WERI-Rb-1 (cell line): Measurements from ENCODE around the gene KRCC1.

Experiments used
- DNase-seq: peaks from one replicate; pipeline ENCODE4 v3.0.0-alpha.2; 2020
- H3K27ac ChIP-seq: fragments of 250-450 bp; sonication (Bioruptor Pico); 2 replicates; pipeline ENCODE4 v1.5.1; 2020; ENCODE audit warnings: mild to moderate bottlenecking, moderate library complexity
- H3K27me3 ChIP-seq: fragments of 250-450 bp; sonication (Bioruptor Pico); 2 replicates; pipeline ENCODE4 v1.5.1; 2021; ENCODE audit warnings: mild to moderate bottlenecking, low read depth, moderate library complexity; ENCODE audit not compliant: insufficient read depth, severe bottlenecking
- H3K36me3 ChIP-seq: fragments of 250-450 bp; sonication (Bioruptor Pico); 2 replicates; pipeline ENCODE4 v1.5.1; 2020; ENCODE audit warnings: mild to moderate bottlenecking, moderate library complexity
- H3K4me3 ChIP-seq: 2 replicates; pipeline ENCODE4 v1.5.1; 2011; ENCODE audit warnings: low read depth, mild to moderate bottlenecking, control low read depth, low read length
- H3K9me3 ChIP-seq: fragments of 250-450 bp; sonication (Bioruptor Pico); 2 replicates; pipeline ENCODE4 v1.5.1; 2021; ENCODE audit warnings: mild to moderate bottlenecking, moderate library complexity; ENCODE audit not compliant: severe bottlenecking
- TF ChIP-seq, protein P1 (sequence below): IDR thresholded peaks from 2 replicates; pipeline ENCODE4 v1.5.1; 2011; ENCODE audit warnings: low read depth, mild to moderate bottlenecking, control low read depth, inconsistent platforms, low read length

KRCC1 gene

DNA sequence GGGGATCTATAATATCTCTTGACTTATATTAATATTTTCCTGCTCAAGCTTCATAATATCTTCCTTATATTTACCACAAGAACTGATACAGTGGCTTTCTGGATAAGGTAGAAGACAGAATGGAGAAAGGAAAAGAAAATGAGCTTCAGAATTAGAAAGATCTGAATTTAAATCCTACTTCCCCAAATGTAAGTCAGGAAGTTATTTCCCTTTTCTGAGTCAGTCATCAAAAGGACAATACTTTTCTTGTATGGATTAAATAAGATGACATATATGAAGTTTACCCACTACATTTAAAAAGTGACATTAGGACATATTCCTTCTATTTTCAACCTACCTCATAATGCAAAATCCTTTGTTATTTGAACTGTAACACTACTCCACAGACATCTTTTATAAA lies 19.0 kb downstream of the KRCC1 start:
- TF ChIP-seq, protein P1, sequence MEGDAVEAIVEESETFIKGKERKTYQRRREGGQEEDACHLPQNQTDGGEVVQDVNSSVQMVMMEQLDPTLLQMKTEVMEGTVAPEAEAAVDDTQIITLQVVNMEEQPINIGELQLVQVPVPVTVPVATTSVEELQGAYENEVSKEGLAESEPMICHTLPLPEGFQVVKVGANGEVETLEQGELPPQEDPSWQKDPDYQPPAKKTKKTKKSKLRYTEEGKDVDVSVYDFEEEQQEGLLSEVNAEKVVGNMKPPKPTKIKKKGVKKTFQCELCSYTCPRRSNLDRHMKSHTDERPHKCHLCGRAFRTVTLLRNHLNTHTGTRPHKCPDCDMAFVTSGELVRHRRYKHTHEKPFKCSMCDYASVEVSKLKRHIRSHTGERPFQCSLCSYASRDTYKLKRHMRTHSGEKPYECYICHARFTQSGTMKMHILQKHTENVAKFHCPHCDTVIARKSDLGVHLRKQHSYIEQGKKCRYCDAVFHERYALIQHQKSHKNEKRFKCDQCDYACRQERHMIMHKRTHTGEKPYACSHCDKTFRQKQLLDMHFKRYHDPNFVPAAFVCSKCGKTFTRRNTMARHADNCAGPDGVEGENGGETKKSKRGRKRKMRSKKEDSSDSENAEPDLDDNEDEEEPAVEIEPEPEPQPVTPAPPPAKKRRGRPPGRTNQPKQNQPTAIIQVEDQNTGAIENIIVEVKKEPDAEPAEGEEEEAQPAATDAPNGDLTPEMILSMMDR, result no peak
- DNase-seq, result no peak
- no peak overlapping the region for H3K27ac ChIP-seq
- H3K27me3 ChIP-seq, result no peaks in the 10 kb centered on the region
- H3K36me3 ChIP-seq, result no peaks in the 10 kb centered on the region
- no peak overlapping the region for H3K4me3 ChIP-seq
- no peaks in the 10 kb centered on the region for H3K9me3 ChIP-seq

DNA sequence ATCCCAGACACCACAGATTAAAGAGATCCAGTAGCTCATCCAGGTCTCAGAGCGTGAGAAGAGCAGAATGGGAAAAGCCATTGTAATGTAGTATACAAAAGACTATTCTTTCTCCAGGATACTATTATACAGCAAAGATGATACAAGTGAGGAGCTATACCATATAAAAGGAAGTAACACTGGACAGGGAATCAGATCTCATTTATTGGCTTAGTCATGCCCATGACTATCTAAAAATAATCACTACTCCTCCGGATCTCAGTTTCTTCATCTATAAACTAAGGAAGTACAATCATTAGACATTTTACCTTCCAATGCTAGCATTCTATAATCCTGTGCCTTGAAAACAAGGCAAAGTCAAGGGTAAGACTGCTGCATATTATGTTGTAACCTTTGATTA lies 19.4 kb downstream of the KRCC1 start:
- TF ChIP-seq, protein P1, result no peak
- no peak overlapping the region for H3K27ac ChIP-seq
- no peaks in the 10 kb centered on the region for H3K9me3 ChIP-seq
- no peaks in the 10 kb centered on the region for H3K36me3 ChIP-seq
- H3K27me3 ChIP-seq, result no peaks in the 10 kb centered on the region
- DNase-seq, result no peak
- no peak overlapping the region for H3K4me3 ChIP-seq

DNA sequence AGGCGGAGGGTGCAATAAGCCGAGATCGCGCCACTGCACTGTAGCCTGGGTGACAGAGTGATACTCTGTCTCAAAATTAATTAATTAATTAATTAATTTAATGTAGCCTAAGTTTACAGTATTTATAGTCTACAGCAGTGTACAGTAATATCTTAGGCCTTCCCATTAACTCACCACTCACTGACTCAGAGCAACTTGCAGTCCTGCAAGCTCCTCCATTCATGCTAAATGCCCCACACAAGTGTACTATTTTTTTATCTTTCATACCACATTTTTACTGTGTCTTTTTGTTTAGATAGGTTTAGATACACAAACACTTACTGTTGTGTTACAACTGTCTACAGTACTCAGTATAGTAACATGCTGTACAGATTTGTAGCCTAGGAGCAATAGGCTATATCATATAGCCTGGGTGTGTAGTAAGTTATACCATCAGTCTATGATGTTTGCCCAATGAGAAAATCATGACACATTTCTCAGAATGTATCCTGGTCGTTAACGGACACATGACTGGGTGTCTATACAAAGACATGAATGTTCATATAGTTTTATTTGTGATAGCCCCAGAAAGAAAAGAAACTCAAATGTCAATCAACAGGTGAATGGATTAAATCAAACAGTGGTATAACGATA lies 23.4 kb downstream of the KRCC1 start:
- Histone ChIP-seq H3K27ac (no peak overlapping the region), H3K9me3 (no peaks in the 10 kb centered on the region), H3K27me3 (no peaks in the 10 kb centered on the region), H3K4me3 (no peak overlapping the region), H3K36me3 (no peaks in the 10 kb centered on the region)
- DNase-seq, result no peak
- TF ChIP-seq, protein P1, result no peak

DNA sequence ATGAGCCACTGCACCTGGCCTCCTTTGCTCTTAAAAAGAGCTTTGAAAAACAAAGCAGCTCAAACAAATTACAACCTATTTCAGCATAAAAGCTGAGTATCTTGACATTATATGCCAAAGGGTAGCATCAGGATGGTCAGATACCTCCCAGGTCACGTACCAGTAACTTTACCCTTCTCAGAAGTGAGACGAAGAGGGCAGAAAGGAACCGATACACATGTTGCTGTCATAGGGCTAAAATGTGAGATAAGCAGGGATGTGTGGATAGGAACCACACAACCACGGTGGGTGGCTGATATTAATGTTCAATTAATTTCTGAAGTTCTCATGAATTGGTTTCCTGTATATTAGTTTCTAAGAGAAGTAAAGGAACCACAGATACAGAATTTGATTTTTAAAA lies 26.7 kb downstream of the KRCC1 start:
- TF ChIP-seq, protein P1, result no peak
- Histone ChIP-seq H3K36me3 (no peaks in the 10 kb centered on the region), H3K9me3 (no peaks in the 10 kb centered on the region)

DNA sequence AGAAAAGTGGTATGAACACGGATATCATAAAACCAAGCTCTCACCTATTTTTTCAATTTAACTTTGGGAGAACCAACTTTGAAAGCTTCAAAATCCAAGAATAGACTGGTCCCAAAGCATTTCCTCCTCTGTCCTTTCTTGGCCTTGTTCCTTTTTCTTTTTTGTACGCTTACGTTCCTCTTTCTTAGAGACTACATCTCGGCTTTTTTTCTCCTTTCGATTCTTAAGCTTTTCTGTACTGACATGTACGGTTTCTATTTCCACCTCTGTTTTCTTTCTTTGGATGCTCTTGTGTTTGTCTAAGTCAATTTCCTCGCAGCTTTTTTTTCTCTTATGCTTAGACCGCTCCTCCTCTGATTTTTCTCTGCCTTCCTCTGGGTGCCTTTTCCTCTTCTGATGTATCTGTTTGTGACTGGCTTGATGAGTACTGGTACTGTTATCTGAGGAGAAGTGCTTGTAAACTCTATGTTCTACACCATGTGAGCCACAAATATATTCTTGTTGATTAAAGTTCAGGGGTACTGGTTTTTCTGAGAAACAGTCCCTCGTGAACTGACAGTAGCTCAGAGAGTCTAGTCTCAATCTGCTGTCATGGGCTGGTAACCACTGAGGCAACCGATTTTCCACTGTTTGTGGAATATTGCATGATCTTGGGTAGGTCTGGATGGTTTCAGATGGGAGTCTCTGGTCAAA lies 27.7 kb downstream of the KRCC1 start:
- no peak overlapping the region for H3K4me3 ChIP-seq
- no peaks in the 10 kb centered on the region for H3K27me3 ChIP-seq
- TF ChIP-seq, protein P1, result no peak
- no peak for DNase-seq
- H3K27ac ChIP-seq, result no peak overlapping the region
- H3K9me3 ChIP-seq, result no peaks in the 10 kb centered on the region
- H3K36me3 ChIP-seq, result no peaks in the 10 kb centered on the region

More for the DNA sequence above, 26.7 kb downstream of the KRCC1 start:
- Histone ChIP-seq H3K4me3 (no peak overlapping the region), H3K27ac (no peak overlapping the region), H3K27me3 (no peaks in the 10 kb centered on the region)
- DNase-seq, result no peak
